Mesenteric fat pad (tissue), 1 donor: ENCODE results near the gene FRAT1. TPM values are rescaled to one million over a fixed set of nuclear protein-coding genes. Genes with fewer than 3 reads are reported as not detected.
"Not testable (repeated sequence)": the region's sequence is repeated elsewhere in the genome, so short reads cannot be mapped to it uniquely, and the experiment has no call there.

Experiments
- DNase-seq: peaks from one replicate; pipeline ENCODE4 v3.0.0-alpha.2; 2020; ENCODE audit warnings: low spot score
- total RNA-seq: library from RNA; stranded (reverse); fragmentation: NEBNext Ultra II Directional; extraction: Animal tissue kit (Norgen Biotek cat#: 25700); gene quantifications from one replicate; pipeline ENCODE4 v1.2.1, GENCODE V29; 2021
- donor health status: DM: yes; HTN: yes; CAD: no.

FRAT1 gene
- total RNA-seq, 1 donor from 2014 or later: 8.2 TPM

GRCh38 chr10:97334370-97335175, 15.5 kb downstream of the FRAT1 start, which contains the start of gene FRAT2:
Gene FRAT2 (minus strand): TSS chr10:97334729. CDS start chr10:97334572, 157 bp downstream.
- peak; percentile 96 for DNase-seq

GRCh38 chr10:97335188-97335619, 16.1 kb downstream of the FRAT1 start:
- DNase-seq: no peak

- no peak for DNase-seq
These were observed 16.9 kb downstream of the FRAT1 start for GRCh38 chr10:97336006-97336405.

GRCh38 chr10:97336446-97336845, 17.4 kb downstream of the FRAT1 start:
- no peak for DNase-seq

- DNase-seq: no peak
These were observed 18.1 kb downstream of the FRAT1 start for GRCh38 chr10:97336942-97337831.

GRCh38 chr10:97338041-97338440, 19.0 kb downstream of the FRAT1 start:
- no peak for DNase-seq

GRCh38 chr10:97341416-97341815, 22.3 kb downstream of the FRAT1 start:
- DNase-seq: no peak

GRCh38 chr10:97343664-97344063, 24.6 kb downstream of the FRAT1 start:
- DNase-seq: not testable (repeated sequence)

GRCh38 chr10:97347317-97347716, 28.2 kb downstream of the FRAT1 start:
- no peak for DNase-seq

- DNase-seq: no peak
These were observed 30.9 kb downstream of the FRAT1 start for GRCh38 chr10:97349752-97350513.

- no peak for DNase-seq
These were observed 34.9 kb downstream of the FRAT1 start for GRCh38 chr10:97353945-97354344.

GRCh38 chr10:97355571-97355975, 36.5 kb downstream of the FRAT1 start:
- DNase-seq: no peak

GRCh38 chr10:97356318-97356914, 37.3 kb downstream of the FRAT1 start:
- no peak for DNase-seq

- no peak for DNase-seq
These were observed 37.8 kb downstream of the FRAT1 start for GRCh38 chr10:97356918-97357317.

- no peak for DNase-seq
These were observed 39.3 kb downstream of the FRAT1 start for GRCh38 chr10:97358349-97358748.

- DNase-seq: no peak
These were observed 39.7 kb downstream of the FRAT1 start for GRCh38 chr10:97358781-97359180.

GRCh38 chr10:97360705-97361536, 41.9 kb downstream of the FRAT1 start:
- no peak for DNase-seq

- no peak for DNase-seq
These were observed 42.4 kb downstream of the FRAT1 start for GRCh38 chr10:97361537-97361901.

- no peak for DNase-seq
These were observed 43.4 kb downstream of the FRAT1 start for GRCh38 chr10:97362310-97363033.
